ENCODE results near the gene CTNND2.

Gene CTNND2

DNA sequence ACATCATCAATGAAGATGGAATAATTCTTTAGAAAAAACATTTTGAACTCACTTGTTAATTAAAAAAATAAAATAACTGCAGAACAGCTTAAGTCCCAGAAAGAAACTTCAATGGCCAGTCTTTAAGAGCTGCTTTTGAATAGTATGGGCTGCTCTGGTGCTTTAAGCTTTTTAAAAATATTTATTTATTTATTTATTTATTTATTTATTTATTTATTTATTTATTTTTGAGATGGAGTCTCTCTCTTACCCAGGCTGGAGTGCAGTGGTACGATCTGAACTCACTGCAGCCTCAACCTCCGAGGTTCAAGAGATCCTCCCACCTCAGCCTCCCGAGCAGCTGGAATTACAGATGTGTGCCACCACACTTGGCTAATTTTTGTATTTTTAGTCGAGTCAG, 626.9 kb downstream of the CTNND2 start:
- DNase-seq (ENCODE audit: low read depth in 1 of 2, low spot score in 1 of 2) = no peak

- DNase-seq (ENCODE audit: low read depth in 1 of 2, low spot score in 1 of 2) = no peak
These were observed 630.9 kb downstream of the CTNND2 start for GRCh38 chr5:11273180-11273903.

DNA sequence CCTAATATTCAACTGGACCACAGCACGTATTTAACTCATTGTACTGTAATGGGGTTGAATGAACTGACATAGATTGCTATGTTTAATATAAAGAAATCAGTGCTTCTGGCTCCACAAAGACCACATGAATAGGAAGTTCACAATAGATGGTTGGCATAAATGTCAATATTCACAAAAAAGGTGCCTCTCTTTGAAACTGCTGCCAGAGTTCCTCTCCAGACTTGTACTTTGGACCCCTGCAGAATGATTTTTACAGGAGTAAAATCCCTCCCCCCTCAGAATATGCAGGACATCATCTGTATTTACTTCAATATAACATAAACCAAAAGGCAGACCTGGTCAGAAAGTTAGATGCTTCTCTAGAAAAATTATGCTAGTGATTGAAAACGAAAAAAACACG, 634.7 kb downstream of the CTNND2 start:
- DNase-seq (ENCODE audit: low read depth in 1 of 2, low spot score in 1 of 2) = no peak

DNA sequence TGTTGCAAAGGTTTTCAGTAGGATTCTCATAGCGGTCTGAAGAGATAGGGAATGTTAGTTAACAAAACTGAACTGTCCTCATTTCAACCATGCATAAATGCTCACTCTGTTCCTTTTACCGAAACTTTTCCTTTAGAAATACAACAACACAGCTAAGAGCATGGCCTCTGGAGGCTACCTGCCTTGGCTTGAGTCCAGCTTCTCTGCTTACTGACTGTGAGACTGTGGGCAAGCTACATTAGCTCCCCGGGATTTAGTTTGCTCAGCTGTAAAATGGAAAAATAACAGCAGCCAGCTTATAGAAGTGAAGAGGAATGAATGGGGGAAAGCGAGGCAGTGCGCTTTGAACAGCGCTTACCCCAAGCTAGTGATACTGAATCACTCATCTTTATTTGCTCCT, 635.4 kb downstream of the CTNND2 start:
- DNase-seq (ENCODE audit: low read depth in 1 of 2, low spot score in 1 of 2) = no peak

DNA sequence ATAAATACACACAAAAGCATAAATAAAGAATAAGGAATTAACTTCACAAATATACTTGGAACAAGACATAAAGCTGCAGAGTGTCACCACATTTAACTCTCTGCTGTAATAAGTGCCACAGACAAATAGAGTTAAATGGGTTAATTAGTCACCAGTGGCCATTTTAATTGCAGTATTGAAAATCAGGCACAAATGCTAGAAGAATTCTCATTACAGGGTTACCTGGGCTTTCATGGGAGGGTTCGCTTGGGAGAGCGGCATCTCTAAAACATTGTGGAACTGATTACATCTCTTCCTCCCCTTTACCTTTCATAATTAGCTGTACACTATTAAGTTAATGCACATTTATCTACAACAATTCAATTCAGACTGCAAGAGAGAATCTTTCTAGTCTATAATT, 637.9 kb downstream of the CTNND2 start:
- DNase-seq (ENCODE audit: low read depth in 1 of 2, low spot score in 1 of 2) = no peak

DNA sequence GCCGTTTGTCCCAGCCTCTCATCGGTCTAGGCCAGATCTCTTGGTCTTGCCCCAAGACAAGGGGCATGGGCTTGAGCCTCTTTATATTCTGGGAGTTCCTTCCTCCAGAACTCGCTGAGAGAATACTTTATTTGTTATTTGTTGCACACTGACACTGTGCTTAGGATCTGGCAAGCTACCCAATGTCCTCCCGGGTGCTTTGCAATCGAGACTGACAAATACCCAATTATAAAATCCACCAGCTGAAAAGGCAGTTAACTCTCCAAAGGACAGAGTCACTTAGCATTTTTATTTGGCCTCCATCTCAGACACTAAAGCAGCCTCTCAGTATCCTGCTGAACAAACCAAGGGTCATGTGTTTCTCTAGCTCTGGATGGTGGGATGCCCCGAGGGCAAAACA, 643.0 kb downstream of the CTNND2 start:
- DNase-seq (ENCODE audit: low read depth in 1 of 2, low spot score in 1 of 2) = no peak

GRCh38 chr5:11258001-11258400, 646.2 kb downstream of the CTNND2 start:
- DNase-seq (ENCODE audit: low read depth in 1 of 2, low spot score in 1 of 2) = no peak

DNA sequence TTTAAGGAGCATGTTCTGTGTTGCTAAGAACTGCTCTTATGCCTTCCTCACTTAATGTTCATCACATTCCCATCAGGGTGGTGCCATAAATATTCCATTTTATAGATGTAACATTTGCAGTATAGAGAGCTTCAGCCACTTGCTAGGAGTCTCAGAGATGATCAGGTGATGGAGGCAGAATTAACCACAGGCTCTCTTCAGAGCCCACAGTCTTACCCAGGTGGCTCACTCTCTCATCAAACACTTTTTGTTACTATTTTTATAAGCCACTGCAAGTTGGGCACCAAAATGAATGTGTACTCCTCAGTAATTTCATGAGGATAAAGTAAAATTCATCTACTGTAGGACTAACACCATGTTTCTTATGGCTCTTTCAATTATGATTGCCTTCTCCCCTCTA, 651.7 kb downstream of the CTNND2 start:
- no peak for DNase-seq (ENCODE audit: low read depth in 1 of 2, low spot score in 1 of 2)

DNA sequence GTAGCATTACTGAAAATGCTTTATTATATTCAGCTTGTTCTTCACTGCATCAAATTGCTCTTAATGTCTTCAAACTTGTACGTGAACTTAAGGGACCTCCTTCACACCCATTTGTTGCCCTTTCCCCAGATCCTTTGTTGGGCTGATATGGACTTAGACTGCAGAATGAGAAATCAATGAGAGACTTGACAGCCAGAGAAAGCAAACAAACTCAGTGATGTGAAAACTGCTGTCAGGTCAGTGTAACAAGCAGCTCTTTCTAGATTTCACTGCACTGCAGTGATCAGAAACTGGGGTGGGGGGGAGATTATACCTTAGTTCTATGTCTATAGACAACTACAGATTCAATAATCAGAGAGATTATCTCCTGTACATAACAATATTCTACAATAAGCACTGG, 652.2 kb downstream of the CTNND2 start:
- DNase-seq (ENCODE audit: low read depth in 1 of 2, low spot score in 1 of 2) = no peak

- DNase-seq (ENCODE audit: low read depth in 1 of 2, low spot score in 1 of 2) = no peak
These were observed 653.0 kb downstream of the CTNND2 start for GRCh38 chr5:11251247-11251646.

- no peak for DNase-seq (ENCODE audit: low read depth in 1 of 2, low spot score in 1 of 2)
These were observed 655.3 kb downstream of the CTNND2 start for GRCh38 chr5:11248966-11249365.

DNA sequence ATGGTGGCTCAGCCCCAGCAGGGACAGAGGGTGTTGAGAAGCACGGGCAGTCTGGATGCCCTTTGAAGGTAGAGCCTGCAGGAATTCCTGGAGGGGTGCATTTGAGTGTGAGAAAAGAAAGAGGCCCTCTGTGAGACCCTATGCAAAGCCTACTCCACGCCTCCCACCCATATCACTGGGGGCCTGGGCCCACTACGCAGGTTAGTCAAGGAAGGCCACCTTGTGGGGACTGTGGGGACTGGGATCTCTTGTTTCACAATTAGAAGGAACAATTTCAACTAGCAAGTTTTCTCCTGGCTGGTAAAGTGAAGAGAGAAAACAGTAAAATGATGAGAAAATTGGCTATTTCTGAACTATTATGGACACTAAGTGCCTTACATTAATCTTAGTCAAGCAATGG, 657.0 kb downstream of the CTNND2 start:
- no peak for DNase-seq (ENCODE audit: low read depth in 1 of 2, low spot score in 1 of 2)

- DNase-seq (ENCODE audit: low read depth in 1 of 2, low spot score in 1 of 2) = no peak
These were observed 663.7 kb downstream of the CTNND2 start for GRCh38 chr5:11240293-11241190.

- DNase-seq (ENCODE audit: low read depth in 1 of 2, low spot score in 1 of 2) = no peak
These were observed 664.8 kb downstream of the CTNND2 start for GRCh38 chr5:11239261-11240015.

DNA sequence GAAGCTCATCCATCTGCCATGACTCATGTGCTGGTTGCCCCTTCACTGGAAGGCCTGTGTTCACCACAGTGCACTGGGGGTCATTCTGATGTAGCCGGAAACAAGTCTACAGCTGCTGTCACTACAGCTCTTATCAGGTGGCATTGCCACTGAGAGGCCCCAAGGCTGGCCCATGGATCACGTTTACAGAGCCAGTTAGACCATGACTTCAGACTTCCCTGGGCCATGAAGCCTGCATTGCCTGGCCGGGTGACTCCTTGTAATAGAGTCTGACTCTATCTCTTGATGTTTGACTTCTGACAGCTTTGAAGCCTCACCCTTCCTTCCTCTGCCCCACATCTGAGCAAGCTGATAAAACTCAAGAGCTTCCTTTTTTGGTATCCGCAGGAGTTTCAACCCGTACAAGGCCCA, 669.7 kb downstream of the CTNND2 start:
- DNase-seq (ENCODE audit: low read depth in 1 of 2, low spot score in 1 of 2) = no peak

DNA sequence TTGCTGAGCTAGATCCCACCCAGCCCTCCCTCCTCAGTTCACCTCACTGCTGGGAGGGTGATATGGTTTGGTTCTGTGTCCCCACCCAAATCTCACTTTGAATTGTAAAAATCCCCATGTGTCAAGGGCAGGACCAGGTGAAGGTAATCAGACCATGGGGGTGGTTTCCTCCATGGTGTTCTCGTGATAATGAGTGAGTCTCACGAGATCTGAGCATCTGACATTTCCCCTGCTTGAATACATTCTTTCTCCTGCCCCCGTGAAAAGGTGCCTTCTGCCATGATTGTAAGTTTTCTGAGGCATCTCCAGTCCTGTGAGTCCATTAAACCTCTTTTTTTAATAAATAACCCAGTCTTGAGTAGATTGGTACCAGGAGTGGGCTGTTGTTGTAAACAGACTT, 673.4 kb downstream of the CTNND2 start:
- no peak for DNase-seq (ENCODE audit: low read depth in 1 of 2, low spot score in 1 of 2)

GRCh38 chr5:11227064-11227463, 677.2 kb downstream of the CTNND2 start:
- DNase-seq (ENCODE audit: low read depth in 1 of 2, low spot score in 1 of 2) = no peak

GRCh38 chr5:11224436-11225187, 679.6 kb downstream of the CTNND2 start:
- DNase-seq (ENCODE audit: low read depth in 1 of 2, low spot score in 1 of 2) = no peak

DNA sequence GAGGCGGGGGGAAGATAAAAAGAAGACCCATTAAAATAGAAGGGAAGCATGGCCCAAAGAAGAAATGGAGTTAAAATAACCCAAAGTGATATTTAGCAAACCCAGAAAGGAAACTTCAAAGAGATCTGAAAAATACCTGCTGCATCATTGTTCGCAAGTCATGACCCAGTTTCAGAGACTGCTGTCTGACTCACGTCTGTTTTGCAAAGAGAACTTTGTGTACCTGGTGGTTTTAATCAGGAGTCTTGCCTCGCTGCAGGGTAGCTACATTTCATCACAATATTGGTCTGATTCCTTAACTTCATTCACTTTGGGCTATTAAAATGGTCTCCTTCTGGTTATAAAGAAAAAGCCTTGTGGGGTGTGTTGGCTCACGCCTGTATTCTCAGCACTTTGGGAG, 682.1 kb downstream of the CTNND2 start:
- no peak for DNase-seq (ENCODE audit: low read depth in 1 of 2, low spot score in 1 of 2)

- no peak for DNase-seq (ENCODE audit: low read depth in 1 of 2, low spot score in 1 of 2)
These were observed 689.2 kb downstream of the CTNND2 start for GRCh38 chr5:11214864-11215644.

All from activated T-helper 1 cell treated with anti-CD3 and anti-CD28 coated beads, Interleukin-2, amount 50 U/mL, for 16 hours (primary cell).